ENCODE results near the gene SMG6. TPM values are rescaled to one million over a fixed set of nuclear protein-coding genes. Genes with fewer than 3 reads are reported as not detected.

SMG6 gene
- total and polyA plus RNA-seq, 4 donors = 16.2 to 67.3 (median 31.4) TPM

- 7 to 11% methylated on average over 9 of the region's 9 CpGs for WGBS, 2 donors
- no peaks in the 10 kb centered on the region for H3K36me3 ChIP-seq (ENCODE audit: control insufficient read depth in 1 of 2, insufficient read depth in 2 of 2, low read length in 1 of 2)
- H3K27me3 ChIP-seq (ENCODE audit: control insufficient read depth in 1 of 2, insufficient read depth in 2 of 2, low read length in 1 of 2) = no peaks in the 10 kb centered on the region
- DNase-seq (peak; percentile 82 to 87), ATAC-seq (ENCODE audit: low FRiP score) (peak; percentile 77)
- peak overlapping the region; percentile 12 to 50 for H3K27ac ChIP-seq (ENCODE audit: low read depth in 1 of 2, low read length in 2 of 2)
- no peaks in the 10 kb centered on the region for H3K9me3 ChIP-seq (ENCODE audit: control insufficient read depth, low read length)
- intact Hi-C loops (cut with DNase I) = loop anchor here (1.0 to 5.0 kb wide), 3 partner anchors 35 to 72 kb away; no protein-coding TSS in a partner anchor
- peaks cover 9 to 20% of the 10 kb centered on the region in 2 donors for H3K4me1 ChIP-seq (ENCODE audit: control insufficient read depth in 1 of 2, insufficient read depth in 2 of 2, low read length in 2 of 2)
- H3K4me3 ChIP-seq (ENCODE audit: low read length in 2 of 2) = no peak overlapping the region
These were observed 123.8 kb downstream of the SMG6 start for GRCh38 chr17:2179615-2180295.

DNA sequence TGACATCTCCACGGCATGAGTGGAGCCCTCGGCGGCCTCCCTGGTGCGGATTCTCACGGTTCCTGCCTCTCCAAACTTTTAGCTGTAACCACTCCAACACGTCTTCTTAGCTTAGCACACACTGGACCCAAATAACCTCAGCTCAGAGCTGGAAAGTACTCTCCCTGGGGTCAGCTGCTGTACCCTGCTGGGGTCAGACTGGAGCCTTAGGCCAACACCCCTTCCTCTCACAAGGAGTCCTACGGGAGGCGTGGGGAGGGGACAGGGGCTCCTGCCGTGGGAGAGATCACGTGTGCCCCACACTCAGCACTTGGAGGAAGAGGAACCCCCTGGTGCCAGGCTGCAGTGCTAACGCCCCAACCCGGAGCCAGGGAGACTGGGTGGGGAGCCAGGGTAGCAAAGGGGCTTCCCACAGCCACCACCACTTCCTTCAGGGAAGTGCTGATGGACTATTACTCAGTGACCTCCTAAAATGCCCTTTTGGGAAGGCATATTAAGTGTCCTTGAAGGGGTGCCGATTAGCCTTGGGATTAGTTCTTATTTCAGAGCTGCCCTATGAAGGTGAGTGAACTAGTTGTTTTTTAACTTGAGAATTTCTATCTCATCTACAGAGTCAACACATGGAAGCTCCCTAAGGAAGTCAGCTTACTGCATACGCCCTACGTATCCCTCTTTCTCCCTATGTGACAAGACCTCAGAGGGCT is 124.6 kb downstream of the SMG6 start:
- Histone ChIP-seq H3K36me3 (ENCODE audit: control insufficient read depth in 1 of 2, insufficient read depth in 2 of 2, low read length in 1 of 2) (no peaks in the 10 kb centered on the region), H3K9me3 (ENCODE audit: control insufficient read depth, low read length) (no peaks in the 10 kb centered on the region), H3K27ac (ENCODE audit: low read depth in 1 of 2, low read length in 2 of 2) (peak overlapping the region; percentile 17 to 48), H3K4me1 (ENCODE audit: control insufficient read depth in 1 of 2, insufficient read depth in 2 of 2, low read length in 2 of 2) (peaks cover 11 to 24% of the 10 kb centered on the region in 2 donors), H3K27me3 (ENCODE audit: control insufficient read depth in 1 of 2, insufficient read depth in 2 of 2, low read length in 1 of 2) (no peaks in the 10 kb centered on the region), H3K4me3 (ENCODE audit: low read length in 2 of 2) (no peak overlapping the region)
- DNase-seq (peak in 1 of 2 donors; percentile 70), ATAC-seq (ENCODE audit: low FRiP score) (no peak)
- 11 to 17% methylated on average over 15 of the region's 15 CpGs for WGBS, 2 donors
- intact Hi-C loops (cut with DNase I) = loop anchor here in 1 of 2 donors (1.0 to 5.0 kb wide), 2 partner anchors 36 to 72 kb away; no protein-coding TSS in a partner anchor

DNA sequence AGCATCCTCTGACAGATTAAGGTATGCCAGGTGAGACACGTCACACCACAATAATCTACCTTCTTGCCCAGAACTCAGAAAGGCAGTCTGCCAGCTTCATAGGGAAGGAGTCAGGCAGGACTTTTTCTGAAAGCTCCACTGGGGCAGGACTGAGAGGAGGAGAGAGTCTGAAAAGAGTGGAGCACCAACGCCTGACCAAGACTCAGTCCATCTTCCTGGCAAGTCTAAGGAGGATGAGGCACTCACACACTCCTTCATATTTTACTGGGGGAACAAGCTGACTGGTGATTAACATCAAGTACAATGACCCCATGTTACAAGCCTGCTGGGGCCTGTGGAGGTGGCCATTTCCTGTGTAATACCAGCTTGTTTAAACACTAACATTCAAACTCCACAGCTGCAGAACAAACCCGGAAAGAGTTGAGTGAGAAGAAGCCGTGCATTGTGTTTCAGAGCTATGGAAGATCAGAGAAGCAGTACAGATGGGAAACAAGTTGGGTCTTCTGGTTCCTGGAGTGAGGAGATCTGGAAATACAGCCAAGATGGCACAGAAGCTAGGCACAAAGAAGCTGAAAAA is 126.3 kb downstream of the SMG6 start:
- Histone ChIP-seq H3K27ac (ENCODE audit: low read depth in 1 of 2, low read length in 2 of 2) (no peak overlapping the region), H3K9me3 (ENCODE audit: control insufficient read depth, low read length) (no peaks in the 10 kb centered on the region), H3K4me1 (ENCODE audit: control insufficient read depth in 1 of 2, insufficient read depth in 2 of 2, low read length in 2 of 2) (peaks cover 13 to 30% of the 10 kb centered on the region in 2 donors), H3K27me3 (ENCODE audit: control insufficient read depth in 1 of 2, insufficient read depth in 2 of 2, low read length in 1 of 2) (no peaks in the 10 kb centered on the region), H3K36me3 (ENCODE audit: control insufficient read depth in 1 of 2, insufficient read depth in 2 of 2, low read length in 1 of 2) (no peaks in the 10 kb centered on the region), H3K4me3 (ENCODE audit: low read length in 2 of 2) (no peak overlapping the region)
- DNase-seq (no peak), ATAC-seq (ENCODE audit: low FRiP score) (no peak)
- intact Hi-C loops (cut with DNase I) = loop anchor here in 1 of 2 donors (5.0 kb wide), 1 partner anchor 70 kb away; no protein-coding TSS in a partner anchor
- WGBS, 2 donors = 52 to 53% methylated on average over 4 of the region's 4 CpGs

- H3K9me3 ChIP-seq (ENCODE audit: control insufficient read depth, low read length) = no peaks in the 10 kb centered on the region
- H3K27ac ChIP-seq (ENCODE audit: low read depth in 1 of 2, low read length in 2 of 2) = no peak overlapping the region
- intact Hi-C loops (cut with DNase I) = loop anchor here in 1 of 2 donors (5.0 kb wide), 1 partner anchor 69 kb away; no protein-coding TSS in a partner anchor
- 59 to 61% methylated on average over 8 of the region's 8 CpGs for WGBS, 2 donors
- peaks cover 13 to 28% of the 10 kb centered on the region in 2 donors for H3K4me1 ChIP-seq (ENCODE audit: control insufficient read depth in 1 of 2, insufficient read depth in 2 of 2, low read length in 2 of 2)
- no peak overlapping the region for H3K4me3 ChIP-seq (ENCODE audit: low read length in 2 of 2)
- DNase-seq (no peak), ATAC-seq (ENCODE audit: low FRiP score) (no peak)
- H3K27me3 ChIP-seq (ENCODE audit: control insufficient read depth in 1 of 2, insufficient read depth in 2 of 2, low read length in 1 of 2) = no peaks in the 10 kb centered on the region
- no peaks in the 10 kb centered on the region for H3K36me3 ChIP-seq (ENCODE audit: control insufficient read depth in 1 of 2, insufficient read depth in 2 of 2, low read length in 1 of 2)
These were observed 127.0 kb downstream of the SMG6 start for GRCh38 chr17:2176499-2177169.

- peaks cover 13 to 21% of the 10 kb centered on the region in 2 donors for H3K4me1 ChIP-seq (ENCODE audit: control insufficient read depth in 1 of 2, insufficient read depth in 2 of 2, low read length in 2 of 2)
- no peak for ATAC-seq (ENCODE audit: low FRiP score)
- intact Hi-C loops (cut with DNase I) = loop anchor here in 1 of 2 donors (5.0 kb wide), 1 partner anchor 68 kb away; no protein-coding TSS in a partner anchor
- H3K4me3 ChIP-seq (ENCODE audit: low read length in 2 of 2) = no peak overlapping the region
- H3K9me3 ChIP-seq (ENCODE audit: control insufficient read depth, low read length) = no peaks in the 10 kb centered on the region
- H3K27ac ChIP-seq (ENCODE audit: low read depth in 1 of 2, low read length in 2 of 2) = peak overlapping the region in 1 of 2 donors; percentile 56
- no peaks in the 10 kb centered on the region for H3K36me3 ChIP-seq (ENCODE audit: control insufficient read depth in 1 of 2, insufficient read depth in 2 of 2, low read length in 1 of 2)
- no peak for DNase-seq
- no peaks in the 10 kb centered on the region for H3K27me3 ChIP-seq (ENCODE audit: control insufficient read depth in 1 of 2, insufficient read depth in 2 of 2, low read length in 1 of 2)
- 9 to 13% methylated on average over 5 of the region's 5 CpGs for WGBS, 2 donors
These were observed 128.3 kb downstream of the SMG6 start for GRCh38 chr17:2175294-2175628.

DNA sequence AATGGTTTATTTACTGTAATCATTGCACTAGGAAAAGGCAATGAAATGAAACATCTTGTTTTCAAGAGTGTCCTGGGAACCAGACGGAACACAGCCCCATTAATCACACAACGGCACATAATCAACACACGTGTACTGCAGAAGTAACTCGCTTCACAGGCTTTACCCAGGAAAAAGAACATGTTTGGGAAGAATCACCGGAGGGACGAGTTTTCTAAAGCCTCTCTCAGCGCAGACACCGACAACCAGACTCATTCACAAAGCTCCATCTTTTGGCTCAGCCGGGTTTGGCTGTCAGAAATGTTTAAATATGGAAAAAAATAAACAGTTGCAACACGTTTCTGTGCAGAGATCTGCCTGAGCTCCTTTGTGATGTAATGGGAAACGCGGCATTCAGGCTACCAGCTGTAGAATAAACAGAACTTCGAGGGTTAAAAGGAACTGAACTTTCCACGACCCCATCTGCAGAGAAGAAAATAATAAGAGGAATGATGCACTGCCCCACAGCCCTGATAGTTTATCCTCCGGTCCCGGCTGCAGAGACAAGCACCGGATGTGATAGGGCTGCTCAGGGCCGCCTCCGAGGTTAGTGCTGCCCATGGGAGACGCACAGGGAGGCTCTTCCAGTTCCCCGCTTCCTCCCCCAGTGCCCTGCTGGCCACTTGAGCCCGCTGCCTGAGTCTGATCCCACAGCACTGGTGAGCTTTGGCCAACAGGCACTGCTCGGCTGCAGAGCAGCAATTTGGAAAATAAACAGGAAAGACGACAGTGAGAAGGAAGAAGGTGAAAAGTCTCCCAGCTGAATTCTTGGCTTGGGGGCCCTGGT is 128.9 kb downstream of the SMG6 start:
- Histone ChIP-seq H3K4me3 (ENCODE audit: low read length in 2 of 2) (no peak overlapping the region), H3K27ac (ENCODE audit: low read depth in 1 of 2, low read length in 2 of 2) (peak overlapping the region in 1 of 2 donors; percentile 56), H3K27me3 (ENCODE audit: control insufficient read depth in 1 of 2, insufficient read depth in 2 of 2, low read length in 1 of 2) (no peaks in the 10 kb centered on the region), H3K9me3 (ENCODE audit: control insufficient read depth, low read length) (no peaks in the 10 kb centered on the region), H3K36me3 (ENCODE audit: control insufficient read depth in 1 of 2, insufficient read depth in 2 of 2, low read length in 1 of 2) (peaks cover 0 to 2% of the 10 kb centered on the region in 2 donors), H3K4me1 (ENCODE audit: control insufficient read depth in 1 of 2, insufficient read depth in 2 of 2, low read length in 2 of 2) (peaks cover 13 to 21% of the 10 kb centered on the region in 2 donors)
- ATAC-seq (ENCODE audit: low FRiP score) (peak; percentile 55), DNase-seq (peak; percentile 79 to 86)
- intact Hi-C loops (cut with DNase I) = loop anchor here in 1 of 2 donors (5.0 kb wide), 2 partner anchors 63 to 67 kb away; no protein-coding TSS in a partner anchor
- WGBS, 2 donors = 5 to 6% methylated on average over 24 of the region's 24 CpGs

GRCh38 chr17:2174014-2174413 is 129.6 kb downstream of the SMG6 start:
- H3K27me3 ChIP-seq (ENCODE audit: control insufficient read depth in 1 of 2, insufficient read depth in 2 of 2, low read length in 1 of 2) = no peaks in the 10 kb centered on the region
- H3K9me3 ChIP-seq (ENCODE audit: control insufficient read depth, low read length) = no peaks in the 10 kb centered on the region
- no peak overlapping the region for H3K4me3 ChIP-seq (ENCODE audit: low read length in 2 of 2)
- no peak for ATAC-seq (ENCODE audit: low FRiP score)
- WGBS, 2 donors = 70 to 73% methylated on average over 3 of the region's 3 CpGs
- peaks cover 12 to 21% of the 10 kb centered on the region in 2 donors for H3K4me1 ChIP-seq (ENCODE audit: control insufficient read depth in 1 of 2, insufficient read depth in 2 of 2, low read length in 2 of 2)
- intact Hi-C loops (cut with DNase I) = loop anchor here in 1 of 2 donors (5.0 kb wide), 1 partner anchor 63 kb away; no protein-coding TSS in a partner anchor
- no peak for DNase-seq
- H3K27ac ChIP-seq (ENCODE audit: low read depth in 1 of 2, low read length in 2 of 2) = peak overlapping the region in 1 of 2 donors; percentile 7
- H3K36me3 ChIP-seq (ENCODE audit: control insufficient read depth in 1 of 2, insufficient read depth in 2 of 2, low read length in 1 of 2) = peaks cover 0 to 5% of the 10 kb centered on the region in 2 donors

Data from aorta (tissue), 5 donors.